ENCODE measurements around the gene TICAM2. TPM values are rescaled to one million over a fixed set of nuclear protein-coding genes. Genes with fewer than 3 reads are reported as not detected.

TICAM2 gene
- total RNA-seq, 2 donors from 2014 or later = 1.6 to 5.7 TPM

DNA sequence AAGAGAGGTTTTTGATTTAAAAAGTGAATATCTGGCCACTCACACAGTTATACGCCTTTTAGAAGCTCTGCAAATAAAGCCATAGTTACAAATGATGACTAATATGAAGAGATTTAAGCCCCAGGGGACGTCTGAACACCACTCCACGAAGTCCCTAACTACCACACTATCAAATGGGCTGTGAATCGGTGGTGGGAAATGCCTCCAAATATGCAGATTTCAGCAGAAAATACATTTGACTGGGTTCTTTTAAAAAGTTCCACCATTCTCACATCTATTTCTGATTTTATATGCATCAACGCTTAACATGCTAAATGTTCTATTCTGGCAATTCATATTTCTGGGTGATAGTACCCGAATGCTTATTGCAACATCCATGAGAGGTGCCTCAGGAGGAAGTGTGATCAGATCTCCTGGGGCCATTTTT, 22.5 kb downstream of the TICAM2 start:
- no peak for ATAC-seq (ENCODE audit: insufficient number of reproducible peaks, low FRiP score, low read depth)
- TF ChIP-seq, protein P1, sequence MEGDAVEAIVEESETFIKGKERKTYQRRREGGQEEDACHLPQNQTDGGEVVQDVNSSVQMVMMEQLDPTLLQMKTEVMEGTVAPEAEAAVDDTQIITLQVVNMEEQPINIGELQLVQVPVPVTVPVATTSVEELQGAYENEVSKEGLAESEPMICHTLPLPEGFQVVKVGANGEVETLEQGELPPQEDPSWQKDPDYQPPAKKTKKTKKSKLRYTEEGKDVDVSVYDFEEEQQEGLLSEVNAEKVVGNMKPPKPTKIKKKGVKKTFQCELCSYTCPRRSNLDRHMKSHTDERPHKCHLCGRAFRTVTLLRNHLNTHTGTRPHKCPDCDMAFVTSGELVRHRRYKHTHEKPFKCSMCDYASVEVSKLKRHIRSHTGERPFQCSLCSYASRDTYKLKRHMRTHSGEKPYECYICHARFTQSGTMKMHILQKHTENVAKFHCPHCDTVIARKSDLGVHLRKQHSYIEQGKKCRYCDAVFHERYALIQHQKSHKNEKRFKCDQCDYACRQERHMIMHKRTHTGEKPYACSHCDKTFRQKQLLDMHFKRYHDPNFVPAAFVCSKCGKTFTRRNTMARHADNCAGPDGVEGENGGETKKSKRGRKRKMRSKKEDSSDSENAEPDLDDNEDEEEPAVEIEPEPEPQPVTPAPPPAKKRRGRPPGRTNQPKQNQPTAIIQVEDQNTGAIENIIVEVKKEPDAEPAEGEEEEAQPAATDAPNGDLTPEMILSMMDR (IDR thresholded peaks at IDR 0.05) = no peak
- no peak overlapping the region for H3K4me3 ChIP-seq
- no peaks in the 10 kb centered on the region for H3K9me3 ChIP-seq
- no peaks in the 10 kb centered on the region for H3K27me3 ChIP-seq (replicated peaks; ENCODE audit: insufficient read depth)
- H3K4me1 ChIP-seq (ENCODE audit: control insufficient read depth in 1 of 2, low read depth in 2 of 2) = no peaks in the 10 kb centered on the region
- no peaks in the 10 kb centered on the region for H3K36me3 ChIP-seq
- DNase-seq (ENCODE audit: low spot score) = no peak
- no peak overlapping the region for H3K27ac ChIP-seq

GRCh38 chr5:115579216-115579615, 23.1 kb downstream of the TICAM2 start:
- no peaks in the 10 kb centered on the region for H3K9me3 ChIP-seq
- TF ChIP-seq, protein P1 (IDR thresholded peaks at IDR 0.05) = no peak
- H3K27me3 ChIP-seq (replicated peaks; ENCODE audit: insufficient read depth) = no peaks in the 10 kb centered on the region
- DNase-seq (ENCODE audit: low spot score) (no peak), ATAC-seq (ENCODE audit: insufficient number of reproducible peaks, low FRiP score, low read depth) (no peak)
- H3K4me3 ChIP-seq = no peak overlapping the region
- H3K4me1 ChIP-seq (ENCODE audit: control insufficient read depth in 1 of 2, low read depth in 2 of 2) = no peaks in the 10 kb centered on the region
- no peaks in the 10 kb centered on the region for H3K36me3 ChIP-seq
- no peak overlapping the region for H3K27ac ChIP-seq

- TF ChIP-seq, protein P1 (IDR thresholded peaks at IDR 0.05) = no peak
- no peak for DNase-seq (ENCODE audit: low spot score)
- H3K4me1 ChIP-seq (ENCODE audit: control insufficient read depth in 1 of 2, low read depth in 2 of 2) = no peaks in the 10 kb centered on the region
- H3K27me3 ChIP-seq (replicated peaks; ENCODE audit: insufficient read depth) = no peaks in the 10 kb centered on the region
- no peak overlapping the region for H3K4me3 ChIP-seq
- no peak for ATAC-seq (ENCODE audit: insufficient number of reproducible peaks, low FRiP score, low read depth)
- H3K9me3 ChIP-seq = no peaks in the 10 kb centered on the region
- H3K27ac ChIP-seq = no peak overlapping the region
- H3K36me3 ChIP-seq = no peaks in the 10 kb centered on the region
Observed at GRCh38 chr5:115578657-115579056, 23.6 kb downstream of the TICAM2 start.

DNA sequence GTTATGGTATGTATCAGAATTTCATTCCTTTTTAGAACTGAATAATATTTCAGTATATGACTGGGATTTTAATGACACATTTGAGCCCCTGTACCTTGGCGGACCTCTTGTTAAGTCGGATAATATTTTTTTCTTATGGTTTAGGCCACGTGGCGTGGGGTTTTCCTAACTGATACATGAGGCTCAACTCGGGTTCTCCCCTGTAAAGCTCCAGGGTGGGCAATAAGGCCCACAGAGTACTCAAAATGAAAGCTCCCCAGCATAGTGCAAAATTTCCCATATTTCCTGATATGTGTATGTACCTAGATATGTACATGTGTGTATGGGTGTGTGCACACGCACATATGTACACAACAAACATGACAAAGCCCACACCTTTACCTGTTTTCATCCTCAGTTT, 24.5 kb downstream of the TICAM2 start:
- Histone ChIP-seq H3K4me3 (no peak overlapping the region), H3K9me3 (no peaks in the 10 kb centered on the region), H3K27me3 (replicated peaks; ENCODE audit: insufficient read depth) (no peaks in the 10 kb centered on the region), H3K4me1 (ENCODE audit: control insufficient read depth in 1 of 2, low read depth in 2 of 2) (no peaks in the 10 kb centered on the region), H3K27ac (no peak overlapping the region), H3K36me3 (no peaks in the 10 kb centered on the region)
- TF ChIP-seq, protein P1 (IDR thresholded peaks at IDR 0.05) = no peak
- DNase-seq (ENCODE audit: low spot score) = no peak
- ATAC-seq (ENCODE audit: insufficient number of reproducible peaks, low FRiP score, low read depth) = no peak

DNA sequence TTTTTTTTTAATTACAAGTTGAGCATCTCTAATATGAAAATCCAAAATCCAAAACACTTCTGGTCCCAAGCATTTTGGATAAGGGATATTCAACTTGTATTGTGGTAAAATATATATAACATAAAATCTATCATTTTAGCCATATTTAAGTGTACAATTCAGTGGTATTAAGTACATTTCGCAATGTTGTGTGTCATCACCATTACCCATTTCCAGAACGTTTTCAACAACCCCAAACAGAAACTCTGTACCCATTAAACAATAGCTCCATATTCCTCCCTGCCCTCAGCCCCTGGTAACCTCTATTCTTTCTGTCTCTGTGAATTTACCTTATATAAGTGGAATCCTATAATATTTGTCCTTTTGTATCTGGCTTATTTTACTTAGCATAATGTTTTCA, 24.9 kb downstream of the TICAM2 start:
- Histone ChIP-seq H3K36me3 (no peaks in the 10 kb centered on the region), H3K4me1 (ENCODE audit: control insufficient read depth in 1 of 2, low read depth in 2 of 2) (no peaks in the 10 kb centered on the region), H3K27me3 (replicated peaks; ENCODE audit: insufficient read depth) (no peaks in the 10 kb centered on the region), H3K27ac (no peak overlapping the region), H3K4me3 (no peak overlapping the region), H3K9me3 (no peaks in the 10 kb centered on the region)
- TF ChIP-seq, protein P1 (IDR thresholded peaks at IDR 0.05) = no peak
- DNase-seq (ENCODE audit: low spot score) (no peak), ATAC-seq (ENCODE audit: insufficient number of reproducible peaks, low FRiP score, low read depth) (no peak)
